GM10266 (cell line): ENCODE results near the gene PNMA6A.
A peak's percentile ranks its signal among the peaks of the same experiment; 100 is the strongest.
"Not testable (repeated sequence)": the region's sequence is repeated elsewhere in the genome, so short reads cannot be mapped to it uniquely, and the experiment has no call there.

ENCODE experiments used
- DNase-seq: peaks from one replicate; pipeline ENCODE4 v3.0.0; 2012; ENCODE audit errors: extremely low spot score
- CTCF ChIP-seq: IDR thresholded peaks from 2 replicates; pipeline ENCODE4 v1.5.1; 2012; ENCODE audit warnings: mild to moderate bottlenecking, low read depth; ENCODE audit not compliant: control insufficient read depth, insufficient read depth; ENCODE audit errors: missing control alignments

PNMA6A gene

GRCh38 chrX:153071909-153072583 lies at the start of gene PNMA6A:
PNMA6A (plus strand) TSS chrX:153072454; CDS start chrX:153073063, 609 bp downstream.
- not testable (repeated sequence) for DNase-seq

- not testable (repeated sequence) for DNase-seq
Observed at GRCh38 chrX:153026501-153026900, 45.8 kb upstream of the PNMA6A start.

GRCh38 chrX:153028487-153028886 lies 43.8 kb upstream of the PNMA6A start:
- DNase-seq, result not testable (repeated sequence)

GRCh38 chrX:153029162-153029561 lies 43.1 kb upstream of the PNMA6A start:
- no peak for TF ChIP-seq CTCF
- no peak for DNase-seq

GRCh38 chrX:153029875-153030274 lies 42.4 kb upstream of the PNMA6A start:
- no peak for TF ChIP-seq CTCF
- DNase-seq, result no peak

GRCh38 chrX:153030801-153031200 lies 41.5 kb upstream of the PNMA6A start:
- DNase-seq, result no peak
- TF ChIP-seq CTCF, result no peak

GRCh38 chrX:153032397-153033118 lies 39.7 kb upstream of the PNMA6A start:
- TF ChIP-seq CTCF, result peak; percentile 89
- DNase-seq, result peak; percentile 76

- no peak for TF ChIP-seq CTCF
- DNase-seq, result no peak
Observed at GRCh38 chrX:153049093-153049492, 23.2 kb upstream of the PNMA6A start.

- no peak for DNase-seq
- TF ChIP-seq CTCF, result no peak
Observed at GRCh38 chrX:153052534-153052933, 19.7 kb upstream of the PNMA6A start.
